Suppressor macrophage (primary cell): ENCODE results near the gene MAP4K2.

Experiments
- DNase-seq, 4 experiments: peaks; one replicate each; pipeline ENCODE4 v3.0.0-alpha.2; 2020 to 2022

The MAP4K2 gene

DNA sequence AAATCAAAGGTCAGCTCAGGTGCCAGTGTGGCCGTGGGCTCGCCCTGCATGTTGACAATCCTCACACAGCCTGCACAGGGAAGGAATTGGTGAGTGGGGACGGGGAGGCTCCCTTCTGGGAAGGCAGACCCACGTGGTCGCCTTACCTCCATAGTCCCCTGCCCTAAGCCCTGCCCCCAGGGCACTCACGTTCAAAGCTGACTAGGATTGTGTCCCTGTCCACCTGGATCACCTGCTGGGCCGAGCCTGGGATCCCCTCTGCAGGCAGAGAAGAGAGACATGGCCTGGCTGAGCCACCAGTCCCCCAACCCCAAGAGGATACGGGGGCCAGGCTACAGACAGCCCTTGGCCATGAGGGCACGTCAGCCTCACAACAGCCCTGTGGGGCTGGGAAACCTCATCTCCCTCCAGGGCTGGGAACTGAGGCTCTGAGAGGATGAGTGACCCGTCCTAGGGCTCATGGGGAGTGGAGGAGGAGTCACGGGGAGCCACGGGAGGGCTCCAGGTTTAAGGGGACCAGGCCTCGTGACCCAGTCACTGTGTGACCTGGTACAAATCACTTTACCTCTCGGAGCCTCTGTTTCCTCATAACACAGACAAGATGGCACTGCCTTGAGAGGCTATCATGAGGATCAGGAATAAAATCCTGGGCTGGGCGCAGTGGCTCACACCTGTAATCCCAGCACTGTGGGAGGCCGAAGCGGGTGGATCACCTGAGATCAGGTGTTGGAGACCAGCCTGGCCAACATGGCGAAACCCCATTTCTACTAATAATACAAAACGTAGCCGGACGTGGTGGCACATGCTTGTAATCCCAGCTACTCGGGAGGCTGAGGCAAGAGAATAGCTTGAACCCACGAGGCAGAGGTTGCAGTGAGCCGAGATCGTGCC, 12.6 kb downstream of the MAP4K2 start:
- no peak for DNase-seq

DNA sequence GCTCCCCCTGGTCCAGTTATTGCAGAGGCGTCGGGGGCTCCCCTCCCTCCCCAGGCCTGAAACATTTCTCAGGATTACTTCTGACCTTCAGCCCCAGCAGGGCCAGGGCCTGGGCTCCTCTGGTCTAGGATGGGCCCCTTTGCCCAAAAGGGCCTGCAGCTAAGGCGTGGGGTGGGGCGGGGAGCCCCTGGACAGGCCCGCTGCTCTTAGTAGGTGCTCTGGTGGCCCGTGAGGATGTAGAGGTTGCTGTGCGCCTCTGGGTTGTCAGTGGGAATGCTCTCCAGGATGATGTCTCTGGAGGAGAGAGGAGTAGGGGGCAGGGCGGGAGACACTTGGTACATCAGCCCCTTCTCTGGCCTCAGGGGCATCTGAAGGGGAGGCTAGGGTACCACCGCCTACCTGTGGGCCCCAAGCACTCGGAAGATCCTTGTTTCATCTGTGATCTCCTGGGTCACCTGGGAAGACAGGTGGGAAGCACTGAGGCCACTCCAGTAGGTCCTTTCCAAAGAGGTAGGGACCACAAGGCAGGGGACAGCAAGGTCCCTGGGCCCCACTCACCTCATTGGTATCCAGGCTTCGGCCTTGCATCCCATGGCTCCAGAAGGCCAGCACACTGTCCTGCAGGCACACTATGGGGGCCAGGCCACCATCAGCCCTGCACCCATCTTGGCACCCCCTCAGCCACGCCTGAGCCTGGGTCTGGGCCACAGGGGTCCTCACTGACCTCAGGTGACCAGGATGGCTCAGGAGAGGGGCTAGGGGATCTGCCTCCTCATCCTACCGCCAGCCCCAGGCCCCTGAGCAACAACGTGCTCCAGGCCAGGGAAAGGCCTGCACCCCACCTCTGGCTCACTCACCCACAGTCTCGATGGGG, 13.4 kb downstream of the MAP4K2 start:
- DNase-seq = no peak

DNA sequence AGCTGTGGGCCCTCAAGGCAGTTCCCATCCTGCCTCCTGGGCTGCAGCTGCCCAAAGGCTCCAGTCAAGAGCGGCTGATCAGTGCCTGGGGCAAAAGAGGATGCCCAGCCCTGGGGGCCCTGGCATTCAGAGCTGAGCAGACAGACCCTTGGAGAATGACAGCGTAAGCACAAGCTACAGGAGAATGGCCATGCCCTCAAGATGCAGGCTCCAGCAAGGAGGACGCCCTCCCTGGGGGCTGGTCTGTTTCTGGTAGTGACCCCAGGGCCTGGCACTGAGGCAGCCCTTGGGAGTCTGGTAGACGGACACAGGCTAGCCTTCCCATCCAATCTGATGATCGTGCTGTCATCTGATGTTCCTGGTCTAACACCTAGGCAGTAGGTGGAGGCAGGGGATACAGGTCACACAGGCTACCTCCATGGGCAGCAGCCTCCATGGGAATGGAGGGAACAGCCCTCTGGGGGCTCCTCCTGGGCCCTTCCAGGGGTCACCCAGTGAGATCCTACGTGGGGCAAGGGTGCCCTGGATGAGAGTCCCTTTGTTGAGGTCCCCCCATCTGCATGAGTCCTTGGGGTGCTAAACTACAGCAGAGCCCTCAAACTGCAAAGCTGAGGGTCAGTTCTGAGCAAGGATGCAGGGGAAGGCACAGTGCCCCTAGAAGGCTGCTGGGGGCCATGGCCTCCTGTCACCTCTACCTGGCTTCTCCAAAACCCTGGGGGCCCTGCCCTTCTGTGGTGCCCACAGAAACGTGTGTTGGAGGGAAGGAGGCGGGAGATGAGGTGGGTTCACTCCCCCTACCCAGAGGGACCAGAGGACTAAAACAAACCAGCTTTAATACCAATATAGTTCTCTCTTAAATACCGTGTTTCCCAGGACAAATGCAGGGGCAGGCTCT, 14.4 kb downstream of the MAP4K2 start:
- no peak for DNase-seq

DNA sequence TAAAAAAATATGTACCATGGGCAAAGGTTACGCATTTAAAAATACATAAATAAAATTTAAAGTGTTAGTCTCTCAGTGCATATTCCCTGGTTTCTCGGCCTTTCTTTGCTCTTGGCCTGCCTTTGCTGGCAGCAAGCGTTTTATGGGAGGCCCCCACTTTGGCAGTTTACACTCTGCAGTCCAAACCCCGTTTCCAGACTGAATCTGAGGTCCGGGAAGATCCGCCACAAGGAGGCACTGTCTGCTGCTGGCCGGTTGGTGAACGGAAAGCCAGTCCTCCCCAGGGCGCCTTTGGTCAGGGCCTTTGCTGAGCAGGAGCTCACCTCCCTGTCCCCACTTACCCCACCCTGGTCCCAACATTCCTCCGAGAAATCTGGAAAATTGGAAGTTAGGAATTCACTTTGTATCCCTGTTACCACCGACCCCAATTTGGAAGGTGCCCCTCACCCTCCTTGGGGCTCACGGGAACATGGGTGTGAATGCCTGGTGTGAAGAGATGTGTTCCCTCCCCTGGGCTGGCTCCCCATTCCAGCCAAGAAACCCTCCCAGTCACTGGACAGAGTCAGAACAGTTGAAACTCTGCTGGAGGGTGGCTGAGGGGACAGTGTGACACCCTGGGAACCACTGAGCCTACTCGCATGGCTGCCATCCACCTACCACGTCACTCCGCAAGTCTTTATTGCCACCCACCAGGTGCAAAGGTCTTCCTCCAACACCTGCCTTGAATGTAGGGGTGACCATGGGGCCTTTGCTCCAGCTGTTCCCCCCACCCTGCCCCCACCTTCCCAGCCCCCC, 15.3 kb downstream of the MAP4K2 start:
- peak; percentile 63 to 82 (median 71) for DNase-seq

GRCh38 chr11:64786308-64786707, 16.7 kb downstream of the MAP4K2 start:
- no peak for DNase-seq

- DNase-seq = no peak
Measured at GRCh38 chr11:64784813-64785581, 18.0 kb downstream of the MAP4K2 start.

- peak; percentile 99 to 100 (median 100) for DNase-seq
Measured at GRCh38 chr11:64778473-64779298, 24.3 kb downstream of the MAP4K2 start, which contains the start of gene SF1. Gene SF1, minus strand, starts transcription at chr11:64778542. Its CDS starts 150 bp downstream, at chr11:64778392.

- no peak for DNase-seq
Measured at GRCh38 chr11:64778223-64778472, 24.9 kb downstream of the MAP4K2 start.

DNA sequence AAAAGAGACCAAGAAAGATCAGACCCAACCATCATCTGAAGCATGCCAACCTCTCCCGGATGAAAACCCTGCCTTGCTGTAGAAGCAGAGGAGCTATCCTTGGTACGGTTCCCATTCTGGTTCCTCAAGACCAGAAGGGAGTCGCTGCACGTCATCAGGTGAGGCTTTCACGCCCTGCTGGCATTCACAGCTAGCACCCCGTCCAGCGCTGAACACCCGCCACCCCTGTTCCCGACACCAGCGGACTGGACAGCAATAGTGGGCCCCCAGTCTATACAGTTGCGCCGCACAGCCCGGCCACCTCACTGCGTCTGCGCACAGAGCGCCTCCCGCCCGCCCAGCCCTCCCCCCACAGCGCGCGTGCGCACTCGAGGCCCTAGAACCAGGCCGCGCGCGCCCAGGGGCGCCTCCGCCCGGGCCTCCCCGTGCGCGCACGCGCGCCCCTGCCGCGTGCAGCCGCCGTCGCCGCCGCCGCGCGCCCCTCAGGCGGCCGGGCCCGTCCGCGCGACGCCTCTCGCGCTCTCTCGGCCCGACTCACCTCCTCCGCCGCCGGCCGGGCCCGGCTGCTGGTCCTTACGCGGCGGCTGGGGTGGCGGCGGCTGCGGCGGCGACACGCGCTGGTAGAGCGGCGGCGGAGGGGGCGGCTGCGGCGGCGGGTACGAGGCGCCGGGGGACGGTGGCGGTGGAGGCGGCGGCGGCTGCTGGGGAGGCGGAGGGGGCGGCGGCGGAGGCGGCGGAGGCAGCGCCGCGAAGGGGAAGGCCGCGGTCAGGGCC, 25.4 kb downstream of the MAP4K2 start:
- peak; percentile 91 to 97 (median 94) for DNase-seq

- no peak for DNase-seq
Measured at GRCh38 chr11:64776875-64777274, 26.1 kb downstream of the MAP4K2 start.

GRCh38 chr11:64776425-64776824, 26.6 kb downstream of the MAP4K2 start:
- no peak for DNase-seq

DNA sequence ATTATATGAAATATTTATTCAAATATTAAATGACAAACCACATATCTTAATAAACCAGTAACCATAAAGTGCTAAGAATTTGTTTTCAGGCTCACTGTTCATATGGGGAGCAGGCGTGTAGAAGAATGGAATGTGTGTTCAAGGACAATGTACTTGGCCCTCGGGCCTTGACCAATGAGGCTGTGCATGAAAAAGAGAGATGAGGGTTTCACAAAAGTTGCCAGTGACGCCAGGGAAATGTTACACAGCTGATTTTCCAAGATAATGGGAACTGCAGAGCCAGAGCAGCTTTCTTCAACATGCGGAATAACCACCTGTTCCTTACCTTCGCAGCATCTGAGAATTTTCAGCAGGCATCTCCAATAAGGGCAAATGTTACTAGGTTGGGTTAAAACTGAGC, 28.9 kb downstream of the MAP4K2 start:
- no peak for DNase-seq

DNA sequence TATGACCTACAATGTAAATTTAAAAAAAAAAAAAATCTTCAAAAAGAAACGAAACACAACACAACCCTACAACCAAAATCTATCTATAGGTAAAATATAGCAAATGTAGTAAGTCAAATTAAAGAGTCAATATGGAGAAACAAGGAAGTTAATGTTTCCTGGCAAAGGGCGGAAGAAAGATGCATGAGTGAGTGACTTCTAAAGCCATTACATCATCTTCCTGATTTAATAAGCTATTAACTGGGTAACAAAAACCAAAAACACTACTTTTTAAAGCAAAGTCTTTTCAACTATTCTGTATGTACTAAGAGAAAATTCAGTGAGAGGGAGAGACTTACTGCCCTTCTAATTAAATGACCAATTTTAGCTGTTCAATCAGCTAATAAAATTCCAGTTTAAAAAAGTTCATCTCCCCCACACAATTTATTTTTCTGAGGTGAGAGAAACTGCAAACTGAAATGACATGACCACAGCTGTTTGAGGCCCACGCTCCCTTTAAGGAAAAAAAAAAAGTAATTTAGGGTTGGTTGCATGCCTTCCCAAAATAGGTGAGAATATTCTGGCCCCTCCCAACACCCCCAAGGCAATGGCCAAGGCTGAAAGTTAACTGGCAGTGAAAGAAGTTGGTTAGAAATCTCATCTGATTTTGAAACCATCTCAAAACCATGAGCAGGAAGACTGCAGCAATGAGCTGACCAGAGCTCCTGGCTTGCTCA, 30.6 kb downstream of the MAP4K2 start:
- peak; percentile 27 to 74 (median 58) for DNase-seq

- DNase-seq = peak; percentile 39 to 57 (median 50)
Measured at GRCh38 chr11:64771861-64772260, 31.2 kb downstream of the MAP4K2 start.

GRCh38 chr11:64770120-64770519, 32.9 kb downstream of the MAP4K2 start:
- DNase-seq = no peak

DNA sequence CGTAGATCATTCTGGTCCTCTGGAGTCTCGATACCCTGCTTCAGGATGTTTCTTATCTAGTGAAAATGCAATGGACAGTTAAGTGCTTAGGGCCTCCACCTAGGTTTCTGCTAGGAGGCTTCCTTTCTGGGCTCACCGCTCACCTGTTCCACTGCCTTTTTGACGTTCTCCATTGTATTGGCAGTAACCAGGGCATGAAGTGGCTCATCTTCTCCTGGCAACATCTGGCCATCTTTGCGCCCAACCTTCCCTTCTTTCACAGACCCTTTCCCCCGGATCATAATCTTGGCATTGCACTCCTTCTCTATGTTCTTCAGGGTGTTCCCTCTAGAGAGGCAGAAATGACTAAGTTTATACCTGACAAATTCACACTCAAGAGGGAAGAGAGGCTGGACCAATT, 33.7 kb downstream of the MAP4K2 start:
- no peak for DNase-seq

DNA sequence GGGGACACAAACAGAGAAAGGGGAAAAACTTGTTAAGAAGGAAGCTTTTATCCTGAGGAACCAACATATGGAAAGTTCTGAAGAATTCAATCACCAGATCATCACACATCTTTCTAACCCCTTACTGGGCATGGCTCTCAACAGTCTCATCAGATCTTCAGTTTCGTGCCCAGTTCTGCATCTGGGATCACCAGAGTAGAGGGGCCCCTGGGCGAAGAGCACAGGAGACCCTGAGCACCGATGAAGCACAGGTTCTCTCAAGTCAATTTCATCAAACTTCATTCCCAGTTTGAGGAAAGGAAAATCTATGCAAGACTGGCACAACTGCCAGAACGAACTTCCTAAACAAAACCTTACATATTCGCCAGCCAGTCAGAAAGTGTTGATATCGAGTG, 34.7 kb downstream of the MAP4K2 start:
- no peak for DNase-seq
